Peyer's patch (tissue), 4 donors: ENCODE results near the gene SLC7A8. TPM values are rescaled to one million over a fixed set of nuclear protein-coding genes. Genes with fewer than 3 reads are reported as not detected.

Experiments used
- DNase-seq, 3 donors: peaks; one replicate each; pipeline ENCODE4 v3.0.0-alpha.2; 2017 to 2019
- H3K27ac ChIP-seq, 4 donors: fragments of 200-600 bp; sonication (generic); one replicate each; pipeline ENCODE4 v1.5.1; 2016 to 2019
- H3K27me3 ChIP-seq, 2 donors: fragments of 200-600 bp; sonication (generic); one replicate each; pipeline ENCODE4 v1.5.1; 2019
- H3K36me3 ChIP-seq, 3 donors: fragments of 200-600 bp; sonication (generic); one replicate each; pipeline ENCODE4 v1.5.1; 2016 to 2019
- H3K4me1 ChIP-seq, 4 donors: fragments of 200-600 bp; sonication (generic); one replicate each; pipeline ENCODE4 v1.5.1; 2016 to 2019
- H3K4me3 ChIP-seq, 4 donors: fragments of 200-600 bp; sonication (generic); 1 replicate in 3 of 4; 2 replicates in 1 of 4; pipeline ENCODE4 v1.5.1; 2016 to 2019; ENCODE audit warnings: mild to moderate bottlenecking in 1 of 4
- H3K9me3 ChIP-seq, 4 donors: fragments of 200-600 bp; sonication (generic); one replicate each; pipeline ENCODE4 v1.5.1; 2016 to 2019; ENCODE audit warnings: mild to moderate bottlenecking in 1 of 4
- CTCF ChIP-seq, 6 experiments: fragments of 450-650 bp in 4 of 6; fragments of 200-600 bp in 2 of 6; sonication (generic) in 1 of 6; IDR thresholded peaks; one replicate each; pipeline ENCODE4 v1.5.1; 2017 to 2019; ENCODE audit warnings: antibody characterized with exemption in 6 of 6, mild to moderate bottlenecking in 3 of 6, moderate library complexity in 1 of 6
- POLR2A ChIP-seq, 2 donors: fragments of 450-650 bp; IDR thresholded peaks; one replicate each; pipeline ENCODE4 v1.5.1; 2017; ENCODE audit warnings: antibody characterized with exemption in 2 of 2, mild to moderate bottlenecking in 2 of 2, moderate library complexity in 2 of 2
- total RNA-seq, 4 donors: library from RNA; depleted of rRNA; stranded (reverse); fragments of >200 nt; gene quantifications; one replicate each; pipeline ENCODE4 v1.1.0, GENCODE V29; 2016

SLC7A8 gene
- total RNA-seq, 4 donors from 2014 or later, result 21.8 to 56.9 (median 35.0) TPM

GRCh38 chr14:23106747-23107045 is 76.8 kb downstream of the SLC7A8 start:
- H3K27ac ChIP-seq, result no peak overlapping the region
- TF ChIP-seq CTCF (IDR thresholded peaks at IDR 0.05) (no peak), POLR2A (IDR thresholded peaks at IDR 0.05) (no peak)
- no peaks in the 10 kb centered on the region for H3K4me1 ChIP-seq
- H3K36me3 ChIP-seq, result no peaks in the 10 kb centered on the region
- no peaks in the 10 kb centered on the region for H3K27me3 ChIP-seq
- DNase-seq, result no peak
- H3K9me3 ChIP-seq, result no peaks in the 10 kb centered on the region
- H3K4me3 ChIP-seq, result no peak overlapping the region

- TF ChIP-seq POLR2A (IDR thresholded peaks at IDR 0.05) (no peak), CTCF (IDR thresholded peaks at IDR 0.05) (no peak)
- no peaks in the 10 kb centered on the region for H3K9me3 ChIP-seq
- no peak overlapping the region for H3K27ac ChIP-seq
- H3K27me3 ChIP-seq, result no peaks in the 10 kb centered on the region
- H3K4me1 ChIP-seq, result no peaks in the 10 kb centered on the region
- no peak for DNase-seq
- no peaks in the 10 kb centered on the region for H3K36me3 ChIP-seq
- H3K4me3 ChIP-seq, result no peak overlapping the region
These were observed 78.1 kb downstream of the SLC7A8 start for GRCh38 chr14:23105348-23105824.

GRCh38 chr14:23104591-23105347 is 78.7 kb downstream of the SLC7A8 start, which contains the start of gene CIROP:
Gene CIROP, minus strand, starts transcription at chr14:23104989. Its CDS starts 69 bp downstream, at chr14:23104920.
- H3K9me3 ChIP-seq, result no peaks in the 10 kb centered on the region
- H3K36me3 ChIP-seq, result no peaks in the 10 kb centered on the region
- H3K27ac ChIP-seq, result no peak within 1 kb of the TSS
- H3K27me3 ChIP-seq, result no peaks in the 10 kb centered on the region
- TF ChIP-seq CTCF (IDR thresholded peaks at IDR 0.05) (no peak), POLR2A (IDR thresholded peaks at IDR 0.05) (no peak)
- H3K4me3 ChIP-seq, result no peak within 1 kb of the TSS
- DNase-seq, result no peak
- no peaks in the 10 kb centered on the region for H3K4me1 ChIP-seq

- Histone ChIP-seq H3K9me3 (no peaks in the 10 kb centered on the region), H3K4me3 (no peak overlapping the region), H3K36me3 (peaks cover 0 to 6% (median 0%) of the 10 kb centered on the region in 3 donors), H3K27me3 (no peaks in the 10 kb centered on the region), H3K27ac (no peak overlapping the region), H3K4me1 (no peaks in the 10 kb centered on the region)
- TF ChIP-seq CTCF (IDR thresholded peaks at IDR 0.05), result no peak
- no peak for TF ChIP-seq POLR2A (IDR thresholded peaks at IDR 0.05)
- no peak for DNase-seq
These were observed 79.3 kb downstream of the SLC7A8 start for GRCh38 chr14:23104070-23104590.

GRCh38 chr14:23103581-23103980 is 79.9 kb downstream of the SLC7A8 start:
- DNase-seq, result no peak
- TF ChIP-seq POLR2A (IDR thresholded peaks at IDR 0.05), result no peak
- Histone ChIP-seq H3K27me3 (no peaks in the 10 kb centered on the region), H3K4me3 (no peak overlapping the region), H3K27ac (no peak overlapping the region), H3K4me1 (no peaks in the 10 kb centered on the region), H3K36me3 (peaks cover 0 to 12% (median 0%) of the 10 kb centered on the region in 3 donors), H3K9me3 (no peaks in the 10 kb centered on the region)

GRCh38 chr14:23102801-23103200 is 80.7 kb downstream of the SLC7A8 start:
- Histone ChIP-seq H3K36me3 (peaks cover 0 to 19% (median 0%) of the 10 kb centered on the region in 3 donors), H3K9me3 (no peaks in the 10 kb centered on the region), H3K27me3 (no peaks in the 10 kb centered on the region), H3K27ac (no peak overlapping the region), H3K4me3 (no peak overlapping the region), H3K4me1 (no peaks in the 10 kb centered on the region)
- DNase-seq, result no peak
- TF ChIP-seq POLR2A (IDR thresholded peaks at IDR 0.05), result no peak
- TF ChIP-seq CTCF (IDR thresholded peaks at IDR 0.05), result no peak
